Effector memory CD8-positive, alpha-beta T cell (primary cell): ENCODE results near the gene LBX2.

Experiments
- ATAC-seq: fragments of 150-1000 bp; cut with Tn5 transposase; replicated peaks from 2 replicates; pipeline ENCODE4 v1.10.0; 2021; ENCODE audit warnings: mild to moderate bottlenecking, moderate library complexity
- DNase-seq, 3 experiments: peaks; one replicate each; pipeline ENCODE4 v3.0.0; 2021
- H3K27ac Mint-ChIP-seq, 2 donors: one replicate each; pipeline ENCODE4 v1.8.0; 2022; ENCODE audit warnings: mild to moderate bottlenecking in 2 of 2, mixed read lengths in 2 of 2, moderate library complexity in 2 of 2
- H3K27me3 Mint-ChIP-seq, 2 donors: one replicate each; pipeline ENCODE4 v1.8.0; 2022; ENCODE audit warnings: mixed read lengths in 2 of 2
- H3K36me3 Mint-ChIP-seq: one replicate; pipeline ENCODE4 v1.8.0; 2022; ENCODE audit warnings: mild to moderate bottlenecking, moderate library complexity, mixed read lengths; ENCODE audit not compliant: insufficient read depth
- H3K4me1 Mint-ChIP-seq, 2 donors: one replicate each; pipeline ENCODE4 v1.8.0; 2022; ENCODE audit warnings: low read depth in 2 of 2, mixed read lengths in 2 of 2
- H3K4me3 Mint-ChIP-seq, 2 donors: one replicate each; pipeline ENCODE4 v1.8.0; 2022; ENCODE audit warnings: mild to moderate bottlenecking in 2 of 2, mixed read lengths in 2 of 2, moderate library complexity in 2 of 2
- H3K9me3 Mint-ChIP-seq, 2 donors: one replicate each; pipeline ENCODE4 v1.8.0; 2022; ENCODE audit warnings: mixed read lengths in 2 of 2

LBX2 gene

GRCh38 chr2:74458132-74458937, 41.1 kb downstream of the LBX2 start, which contains the start of gene WBP1:
Gene WBP1 (plus strand): TSS chr2:74458438. CDS start chr2:74458603, 165 bp downstream.
- peak within 1 kb of the TSS; percentile 96 to 98 for H3K4me3 Mint-ChIP-seq
- H3K9me3 Mint-ChIP-seq, result no peaks in the 10 kb centered on the region
- ATAC-seq (peak; percentile 77), DNase-seq (peak; percentile 97 to 98 (median 98))
- H3K36me3 Mint-ChIP-seq, result peaks cover 57% of the 10 kb centered on the region
- H3K27me3 Mint-ChIP-seq, result no peaks in the 10 kb centered on the region
- peak within 1 kb of the TSS; percentile 99 to 100 for H3K27ac Mint-ChIP-seq
- peaks cover 45 to 59% of the 10 kb centered on the region in 2 donors for H3K4me1 Mint-ChIP-seq

- peak overlapping the region; percentile 99 to 100 for H3K27ac Mint-ChIP-seq
- peak overlapping the region; percentile 96 to 98 for H3K4me3 Mint-ChIP-seq
- no peaks in the 10 kb centered on the region for H3K9me3 Mint-ChIP-seq
- DNase-seq, result peak; percentile 80 to 82 (median 82)
- peaks cover 54% of the 10 kb centered on the region for H3K36me3 Mint-ChIP-seq
- H3K27me3 Mint-ChIP-seq, result no peaks in the 10 kb centered on the region
- peak; percentile 58 for ATAC-seq
- H3K4me1 Mint-ChIP-seq, result peaks cover 45 to 64% of the 10 kb centered on the region in 2 donors
Measured at GRCh38 chr2:74457549-74458131, 41.8 kb downstream of the LBX2 start.

- H3K4me3 Mint-ChIP-seq, result peak overlapping the region; percentile 96 to 98
- H3K9me3 Mint-ChIP-seq, result no peaks in the 10 kb centered on the region
- H3K4me1 Mint-ChIP-seq, result peaks cover 49 to 66% of the 10 kb centered on the region in 2 donors
- H3K36me3 Mint-ChIP-seq, result peaks cover 51% of the 10 kb centered on the region
- no peaks in the 10 kb centered on the region for H3K27me3 Mint-ChIP-seq
- peak overlapping the region; percentile 99 to 100 for H3K27ac Mint-ChIP-seq
- ATAC-seq, result no peak
- no peak for DNase-seq
Measured at GRCh38 chr2:74457129-74457548, 42.3 kb downstream of the LBX2 start.

- no peaks in the 10 kb centered on the region for H3K27me3 Mint-ChIP-seq
- H3K4me1 Mint-ChIP-seq, result peaks cover 50 to 56% of the 10 kb centered on the region in 2 donors
- H3K36me3 Mint-ChIP-seq, result peaks cover 44% of the 10 kb centered on the region
- H3K27ac Mint-ChIP-seq, result peak within 1 kb of the TSS; percentile 94 to 100
- ATAC-seq, result peak; percentile 37
- H3K9me3 Mint-ChIP-seq, result no peaks in the 10 kb centered on the region
- peak; percentile 97 to 99 (median 97) for DNase-seq
- peak within 1 kb of the TSS; percentile 96 to 98 for H3K4me3 Mint-ChIP-seq
Measured at GRCh38 chr2:74454654-74455511, 44.5 kb downstream of the LBX2 start, which contains the start of gene INO80B. Gene INO80B (plus strand): TSS chr2:74455087. CDS start chr2:74455117, 30 bp downstream.

- Mint-ChIP-seq H3K36me3 (peaks cover 14% of the 10 kb centered on the region), H3K9me3 (no peaks in the 10 kb centered on the region), H3K27ac (peak overlapping the region; percentile 15 to 82), H3K27me3 (no peaks in the 10 kb centered on the region), H3K4me3 (no peak overlapping the region), H3K4me1 (peaks cover 24 to 29% of the 10 kb centered on the region in 2 donors)
- ATAC-seq, result no peak
- DNase-seq, result no peak
Measured at GRCh38 chr2:74450570-74451190, 48.7 kb downstream of the LBX2 start.

GRCh38 chr2:74448771-74449170, 50.6 kb downstream of the LBX2 start:
- no peak overlapping the region for H3K27ac Mint-ChIP-seq
- peaks cover 0 to 17% of the 10 kb centered on the region in 2 donors for H3K27me3 Mint-ChIP-seq
- ATAC-seq (no peak), DNase-seq (no peak)
- H3K4me1 Mint-ChIP-seq, result peaks cover 9 to 13% of the 10 kb centered on the region in 2 donors
- H3K4me3 Mint-ChIP-seq, result no peak overlapping the region
- H3K36me3 Mint-ChIP-seq, result peaks cover 7% of the 10 kb centered on the region
- no peaks in the 10 kb centered on the region for H3K9me3 Mint-ChIP-seq
